Fibroblast of mammary gland (primary cell): Measurements from ENCODE around the gene GCGR.
A peak's percentile ranks its signal among the peaks of the same experiment; 100 is the strongest.

Experiments
- DNase-seq: peaks from one replicate; pipeline ENCODE4 v3.0.0-alpha.2; 2010; ENCODE audit warnings: low read depth
- H3K4me3 ChIP-seq: 2 replicates; pipeline ENCODE4 v1.5.1; 2011; ENCODE audit warnings: low read depth, mild to moderate bottlenecking, low read length, moderate library complexity; ENCODE audit not compliant: control insufficient read depth
- CTCF ChIP-seq: conservative IDR thresholded peaks from 2 replicates; pipeline ENCODE4 v1.5.1; 2011; ENCODE audit warnings: low read depth, low read length, inconsistent platforms; ENCODE audit not compliant: control insufficient read depth, insufficient read depth

Gene GCGR

GRCh38 chr17:81844887-81845286 is 40.9 kb downstream of the GCGR start:
- no peak for TF ChIP-seq CTCF
- DNase-seq: no peak
- no peak overlapping the region for H3K4me3 ChIP-seq

GRCh38 chr17:81845361-81845760 is 41.4 kb downstream of the GCGR start:
- H3K4me3 ChIP-seq: no peak overlapping the region
- no peak for DNase-seq
- no peak for TF ChIP-seq CTCF

GRCh38 chr17:81845881-81846742 is 42.2 kb downstream of the GCGR start:
- TF ChIP-seq CTCF: no peak
- H3K4me3 ChIP-seq: no peak overlapping the region
- no peak for DNase-seq

- no peak for TF ChIP-seq CTCF
- peak; percentile 41 for DNase-seq
- H3K4me3 ChIP-seq: no peak overlapping the region
Observed at GRCh38 chr17:81846743-81847689, 43.1 kb downstream of the GCGR start.

GRCh38 chr17:81849457-81849856 is 45.5 kb downstream of the GCGR start:
- DNase-seq: no peak
- no peak for TF ChIP-seq CTCF
- no peak overlapping the region for H3K4me3 ChIP-seq

- no peak for DNase-seq
- H3K4me3 ChIP-seq: no peak overlapping the region
- TF ChIP-seq CTCF: no peak
Observed at GRCh38 chr17:81851423-81851822, 47.5 kb downstream of the GCGR start.
